HL-60/S4 treated with retinoic acid at 250 ng/mL for 4 days and 3 days (cell line): ENCODE measurements around the gene CEACAM1.
"Not testable (repeated sequence)": the region's sequence is repeated elsewhere in the genome, so short reads cannot be mapped to it uniquely, and the experiment has no call there.

Experiments used
- in situ Hi-C: fragments of 300-500 bp; cut with MboI; formaldehyde crosslinking; loops from 2 replicates; pipeline ENCODE4 v1.7.0; 2022; ENCODE audit warnings: low sequenced_read_pairs

The CEACAM1 gene

DNA sequence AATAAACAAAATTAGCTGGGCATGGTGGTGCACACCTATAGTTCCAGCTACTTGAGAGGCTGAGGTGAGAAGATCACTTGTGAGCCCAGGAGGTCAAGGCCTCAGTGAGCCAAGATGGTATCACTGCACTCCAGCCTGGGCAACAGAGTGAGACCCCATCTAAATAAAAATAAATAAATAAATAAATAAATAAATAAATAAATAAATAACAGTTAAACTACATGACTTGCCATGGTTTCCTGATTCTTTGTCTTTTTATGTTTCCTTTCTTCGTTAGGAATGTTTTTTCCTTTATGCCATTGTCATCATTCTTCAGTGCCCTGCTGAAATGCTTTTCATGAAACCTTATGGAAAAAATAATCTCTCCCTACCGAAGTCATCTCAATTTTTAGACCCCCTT is 50.3 kb downstream of the CEACAM1 start:
- in situ Hi-C loops = no loop called here

DNA sequence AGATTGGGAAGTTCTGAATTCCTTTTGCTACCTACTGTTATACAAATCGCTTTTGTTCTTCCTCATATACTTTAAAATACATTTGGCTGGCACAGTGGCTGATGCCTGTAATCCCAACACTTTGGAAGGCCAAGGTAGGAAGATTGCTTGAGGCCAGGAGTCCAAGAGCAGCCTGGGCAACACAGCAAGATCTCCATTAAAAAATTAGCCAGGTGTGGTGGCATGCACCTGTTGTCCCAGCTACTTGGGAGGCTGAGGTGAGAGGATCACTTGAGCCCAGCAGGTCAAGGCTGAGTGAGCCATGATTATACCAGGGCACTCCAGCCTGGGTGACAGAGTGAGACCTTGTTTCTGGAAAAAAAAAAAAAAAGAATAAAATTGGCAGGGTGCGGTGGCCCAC is 51.2 kb downstream of the CEACAM1 start:
- in situ Hi-C loops = no loop called here

DNA sequence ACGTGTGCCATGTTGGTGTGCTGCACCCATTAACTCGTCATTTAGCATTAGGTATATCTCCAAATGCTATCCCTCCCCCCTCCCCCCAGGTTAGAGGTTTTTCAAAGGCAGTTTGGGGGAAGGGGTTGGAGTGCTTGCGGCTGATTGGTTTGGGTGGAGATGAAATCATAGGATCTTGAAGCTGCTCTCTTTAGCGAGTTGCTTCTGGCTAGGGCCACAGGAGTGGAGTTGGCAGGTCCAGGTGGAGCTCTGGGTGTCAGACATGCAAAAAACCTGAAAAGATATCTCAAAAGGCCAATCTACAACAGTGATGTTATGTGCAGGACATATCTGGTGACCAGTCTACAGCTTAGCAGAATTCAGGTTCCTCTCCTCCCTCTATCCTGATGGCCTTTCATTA is 52.9 kb downstream of the CEACAM1 start:
- in situ Hi-C loops = no loop called here

DNA sequence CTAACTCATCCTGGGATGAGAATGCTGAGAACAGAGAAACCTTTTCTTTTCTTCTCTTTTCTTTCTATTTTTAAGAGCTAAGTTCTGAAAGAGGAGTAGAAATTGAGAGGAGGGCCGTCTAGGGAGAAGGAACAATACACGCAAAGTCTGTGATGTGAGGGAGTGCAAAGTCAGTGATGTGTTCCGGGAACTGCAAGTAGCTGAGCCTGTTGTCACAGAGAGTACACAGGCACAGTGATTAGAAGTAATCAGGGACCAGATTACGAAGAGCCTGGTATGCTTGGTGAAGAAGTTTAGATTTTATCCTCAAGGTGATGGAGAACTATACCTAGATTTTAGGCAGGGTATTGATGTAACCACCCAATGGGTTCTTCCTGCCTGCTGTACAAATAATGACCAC is 53.5 kb downstream of the CEACAM1 start:
- in situ Hi-C loops = no loop called here

DNA sequence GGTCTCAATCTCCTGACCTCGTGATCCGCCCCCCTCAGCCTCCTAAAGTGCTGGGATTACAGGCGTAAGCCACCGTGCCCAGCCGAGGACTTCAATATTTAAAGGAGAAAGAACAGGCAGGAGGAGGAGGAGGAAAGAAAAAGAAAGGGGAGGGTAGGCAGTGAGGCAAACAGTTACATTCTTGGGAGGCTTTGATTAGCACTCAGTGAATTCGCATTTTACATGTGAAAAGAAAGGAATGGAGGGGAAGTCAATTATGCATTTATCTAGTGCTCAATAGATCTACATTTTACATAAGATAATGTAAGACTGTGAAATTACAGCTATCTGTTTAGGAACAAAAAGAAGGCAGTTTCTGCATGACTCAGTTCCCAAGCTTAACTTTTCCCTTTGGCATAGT is 54.6 kb downstream of the CEACAM1 start:
- in situ Hi-C loops = no loop called here

DNA sequence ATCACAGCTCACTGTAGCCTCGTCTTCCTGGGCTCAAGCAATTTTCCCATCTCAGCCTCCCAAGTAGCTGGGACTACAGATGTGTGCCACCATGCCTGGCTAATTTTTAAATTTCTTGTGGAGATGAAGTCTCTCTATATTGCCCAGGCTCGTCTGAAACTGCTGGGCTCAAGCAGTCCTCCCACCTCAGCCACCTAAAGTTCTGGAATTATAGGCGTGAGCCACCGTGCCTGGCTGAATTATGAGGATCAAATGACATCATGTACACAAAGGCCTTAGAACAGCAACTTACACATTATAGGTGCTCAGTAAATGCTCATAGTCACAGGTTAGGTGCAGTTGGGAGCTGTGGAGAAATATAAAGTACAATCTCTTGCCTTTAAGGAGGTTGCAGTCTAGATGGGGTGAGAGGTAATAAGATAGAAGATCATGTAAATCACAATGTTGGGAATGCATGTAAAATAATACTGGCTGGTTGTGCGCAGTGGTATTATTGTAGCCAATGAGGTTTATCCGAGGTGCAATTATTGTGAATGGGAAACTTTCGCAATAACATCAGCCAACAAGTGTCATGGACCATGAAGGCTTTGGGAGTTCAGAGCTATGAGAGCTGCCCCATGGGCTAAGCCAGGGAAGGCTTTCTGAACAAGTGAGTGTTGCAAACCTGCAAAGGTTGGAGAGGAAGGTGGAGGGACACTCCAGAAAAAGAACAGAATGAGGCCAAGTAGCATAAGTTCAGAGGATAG is 55.7 kb downstream of the CEACAM1 start:
- in situ Hi-C loops = no loop called here

DNA sequence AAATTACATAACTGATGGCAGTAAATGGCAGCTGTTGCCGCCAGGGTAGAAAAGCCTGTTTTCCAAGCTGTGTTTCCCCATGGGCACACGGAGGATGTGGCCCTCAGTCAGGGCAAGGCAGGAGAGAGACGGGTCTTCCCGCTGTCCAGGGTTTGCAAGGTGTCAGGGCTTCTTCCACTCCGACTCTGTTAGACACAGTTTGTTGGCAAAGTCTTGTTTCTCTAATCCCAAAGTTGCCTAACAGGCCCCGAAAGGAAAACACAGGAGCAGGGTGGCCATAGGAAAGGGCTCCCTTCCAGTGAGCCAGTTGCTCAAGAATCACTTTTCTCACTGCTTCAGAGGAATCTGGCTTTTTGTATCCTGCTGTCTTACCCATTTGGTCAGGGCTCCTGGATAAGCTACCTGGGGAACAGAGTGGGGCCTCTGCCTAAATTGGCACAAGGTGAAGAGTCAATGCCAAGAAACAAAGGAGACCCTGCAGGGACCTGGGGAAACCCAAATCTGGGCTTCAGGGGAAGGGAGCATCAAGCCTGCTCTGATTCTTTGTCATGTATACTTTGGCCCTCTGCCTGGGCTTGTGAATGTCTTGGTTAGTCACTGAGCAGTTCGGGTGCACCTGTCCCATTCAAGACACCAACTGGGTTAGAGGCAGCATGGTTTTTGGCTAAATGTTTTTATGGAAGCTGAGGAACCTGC is 56.6 kb downstream of the CEACAM1 start:
- in situ Hi-C loops = no loop called here

DNA sequence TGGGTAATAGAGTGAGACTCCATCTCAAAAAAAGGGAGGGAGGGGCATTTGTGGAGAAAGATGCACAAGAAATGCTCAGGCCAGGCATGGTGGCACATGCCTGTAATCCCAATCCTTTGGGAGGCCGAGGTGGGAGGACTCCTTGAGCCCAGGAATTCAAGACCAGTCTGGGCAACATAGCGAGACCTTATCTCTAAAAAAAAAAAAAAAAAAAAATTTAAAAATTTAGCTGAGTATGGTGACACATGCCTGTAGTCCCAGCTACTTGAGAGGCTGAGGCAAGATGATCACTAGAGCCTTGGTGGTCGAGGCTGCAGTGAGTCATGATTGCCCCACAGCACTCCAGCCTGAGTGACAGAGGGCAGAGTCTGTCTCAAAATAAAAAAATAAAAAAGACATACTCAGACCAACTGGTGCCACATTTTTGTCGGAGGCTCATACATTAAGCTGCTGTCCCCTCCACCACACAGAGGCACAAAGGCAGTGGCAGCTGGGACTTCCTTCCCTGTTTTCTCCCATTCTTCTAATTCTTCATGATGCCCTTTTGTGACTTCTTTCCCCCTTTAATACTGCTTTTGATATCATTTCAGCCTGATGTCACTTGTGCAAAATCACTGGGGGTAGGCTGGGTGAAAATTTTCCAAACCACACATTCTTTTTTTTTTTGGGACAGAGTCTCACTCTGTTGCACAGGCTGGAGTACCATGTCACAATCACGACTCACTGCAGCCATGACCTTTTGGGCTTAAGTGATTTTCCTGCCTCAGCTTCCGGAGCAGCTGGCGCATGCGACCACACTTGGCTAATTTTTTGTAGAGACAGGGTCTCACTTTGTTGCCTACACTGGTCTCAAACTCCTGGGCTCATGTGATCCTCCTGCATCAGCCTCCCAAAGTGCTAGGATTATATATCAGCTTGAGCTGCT is 58.7 kb downstream of the CEACAM1 start:
- in situ Hi-C loops = no loop called here

DNA sequence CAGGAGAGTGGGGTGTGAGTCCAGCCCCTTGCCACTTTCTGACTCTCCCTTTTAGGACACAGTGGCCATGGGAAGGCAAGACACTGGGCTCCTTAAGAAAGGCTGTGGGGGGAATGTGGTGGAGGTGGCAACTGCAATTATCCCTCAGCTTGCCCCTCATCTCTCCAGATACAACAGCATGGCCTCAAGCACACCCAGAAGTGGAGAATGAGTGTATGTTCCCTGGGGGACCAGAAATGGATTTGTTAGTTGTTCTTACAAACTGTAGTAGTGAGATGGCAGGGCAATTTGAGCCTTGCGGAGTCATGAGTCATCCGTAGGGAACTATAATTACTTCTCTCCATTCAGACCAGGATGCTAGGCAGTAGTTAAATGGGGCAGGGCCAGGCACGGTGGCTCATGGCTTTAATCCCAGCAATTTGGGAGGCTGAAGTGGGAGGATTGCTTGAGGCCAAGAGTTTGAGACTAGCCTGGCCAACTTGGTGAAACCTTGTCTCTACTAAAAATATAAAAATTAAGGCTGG is 59.9 kb downstream of the CEACAM1 start:
- in situ Hi-C loops = no loop called here

DNA sequence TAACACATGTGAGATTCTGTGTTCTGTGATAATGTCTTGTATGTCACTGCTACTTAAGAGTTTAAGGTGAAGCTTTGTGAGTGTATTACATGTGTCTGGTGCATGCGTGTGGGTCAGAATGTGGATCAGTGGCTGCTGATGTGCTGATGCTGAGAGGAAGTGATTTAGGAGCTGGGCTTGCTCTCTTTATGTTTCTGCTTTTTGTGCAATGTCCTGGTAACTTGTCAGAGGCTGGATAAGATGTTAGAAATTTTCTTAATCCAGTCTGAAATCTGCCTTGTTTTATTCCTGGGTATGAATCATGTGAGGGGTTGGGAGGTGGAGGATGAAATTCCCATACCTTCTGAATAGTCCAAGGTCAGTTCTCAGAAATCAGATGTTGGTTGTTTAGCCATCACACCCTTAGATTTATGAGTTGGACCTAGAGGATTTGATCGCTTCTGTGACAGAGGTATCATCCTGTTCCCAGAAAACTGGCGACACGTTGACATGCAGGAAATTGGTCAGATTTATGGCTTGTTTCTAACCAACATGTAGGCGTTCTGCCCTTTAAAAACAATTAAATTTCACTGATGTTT is 61.0 kb downstream of the CEACAM1 start:
- in situ Hi-C loops = no loop called here

DNA sequence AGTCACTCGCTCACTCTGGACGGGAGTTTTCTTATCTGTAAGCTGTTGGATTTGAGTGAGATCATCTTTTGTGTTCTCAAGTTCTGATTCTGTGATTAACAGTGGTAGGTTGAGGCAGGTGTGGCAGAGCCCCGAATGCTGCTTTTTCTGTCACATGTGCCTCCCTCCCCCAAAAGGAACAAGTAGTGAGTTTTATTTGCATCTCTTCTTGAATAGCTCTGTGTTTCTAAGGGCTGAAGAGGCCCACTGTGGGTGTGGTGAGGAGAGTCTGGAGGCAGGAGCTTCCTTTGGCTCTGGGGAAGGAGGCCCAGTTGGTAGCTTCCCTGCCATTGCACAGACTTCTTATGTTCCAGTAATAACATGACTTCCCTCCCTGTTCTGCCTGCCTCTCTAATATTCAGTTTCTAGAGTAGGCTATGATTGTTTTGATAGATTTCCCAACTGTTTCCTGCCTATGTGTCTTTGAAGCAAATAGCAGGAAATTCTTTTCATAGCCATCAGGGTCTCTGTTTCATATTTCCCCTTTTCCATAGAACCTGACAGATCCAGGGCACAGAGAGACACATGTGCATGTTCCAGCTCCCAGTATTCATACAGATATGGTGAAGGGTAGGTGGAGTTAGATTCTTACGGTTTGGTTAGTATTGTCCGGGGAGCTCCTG is 61.6 kb downstream of the CEACAM1 start:
- in situ Hi-C loops = no loop called here

DNA sequence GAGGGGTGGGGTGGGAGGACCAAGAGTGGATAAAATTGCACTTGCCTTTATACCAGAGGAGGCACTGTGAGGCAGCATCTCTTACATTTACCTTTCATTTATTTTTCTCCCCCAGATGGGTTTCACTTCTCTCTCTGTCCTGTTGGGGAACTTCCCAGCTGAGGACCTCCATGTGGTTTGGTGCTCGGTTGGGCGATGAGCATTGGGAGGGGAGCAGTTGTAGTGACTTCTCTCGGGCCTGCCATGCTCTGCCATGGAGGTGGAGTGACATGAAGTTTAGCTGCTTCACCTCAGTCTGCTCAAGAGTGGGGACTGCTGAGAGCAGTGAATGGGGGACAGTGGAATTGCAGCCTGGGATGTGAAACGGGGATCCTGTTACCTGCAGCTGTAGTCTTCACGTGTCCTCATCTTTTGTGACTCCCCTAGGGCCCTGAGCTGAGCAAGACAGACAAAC is 62.4 kb downstream of the CEACAM1 start:
- in situ Hi-C loops = no loop called here

DNA sequence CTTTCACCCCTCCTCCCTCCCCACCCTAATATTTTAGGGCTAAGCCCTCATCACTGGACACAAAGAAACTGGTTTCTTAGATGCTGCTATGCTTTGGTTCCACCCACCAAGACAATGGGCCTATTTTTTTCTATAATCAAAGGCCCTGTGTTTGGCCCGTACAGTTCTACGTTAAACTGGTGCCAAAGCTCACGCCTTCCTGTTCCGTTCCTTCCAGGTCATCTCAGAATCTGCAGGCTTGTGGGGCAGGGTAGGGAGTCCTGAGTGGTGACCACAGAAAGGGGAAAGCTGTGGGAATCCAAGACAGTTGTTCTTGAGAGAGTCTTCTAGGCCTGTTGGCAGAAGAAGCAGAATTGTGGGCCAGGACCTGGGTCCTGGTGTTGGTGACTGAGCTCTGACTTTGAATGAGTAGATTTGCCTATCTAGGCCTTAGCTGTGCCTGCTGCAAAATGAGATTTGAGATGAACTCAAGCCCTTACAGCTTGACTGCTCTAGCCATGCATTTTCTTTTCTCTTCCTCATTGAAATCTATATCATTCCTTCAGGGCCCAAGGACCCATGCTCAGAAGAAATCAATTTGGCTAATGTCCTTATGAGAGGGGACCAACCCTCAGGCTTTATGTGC is 66.5 kb downstream of the CEACAM1 start:
- in situ Hi-C loops = no loop called here

DNA sequence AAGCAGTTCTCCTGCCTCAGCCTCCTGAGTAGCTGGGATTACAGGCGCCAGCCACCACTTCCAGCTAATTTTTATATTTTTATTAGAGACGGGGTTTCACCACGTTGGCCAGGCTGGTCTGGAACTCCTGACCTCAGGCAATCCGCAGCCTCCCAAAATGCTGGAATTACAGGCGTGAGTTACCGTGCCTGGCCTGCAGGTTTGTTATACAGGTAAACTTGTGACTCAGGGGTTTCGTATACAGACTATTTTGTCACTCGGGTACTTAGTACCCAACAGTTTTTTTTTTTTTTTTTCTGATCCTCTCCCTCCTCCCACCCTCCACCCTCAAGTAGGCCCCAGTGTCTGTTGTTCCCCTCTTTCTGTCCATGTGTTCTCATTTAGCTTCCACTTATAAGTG is 67.0 kb downstream of the CEACAM1 start:
- in situ Hi-C loops = not testable (repeated sequence)

DNA sequence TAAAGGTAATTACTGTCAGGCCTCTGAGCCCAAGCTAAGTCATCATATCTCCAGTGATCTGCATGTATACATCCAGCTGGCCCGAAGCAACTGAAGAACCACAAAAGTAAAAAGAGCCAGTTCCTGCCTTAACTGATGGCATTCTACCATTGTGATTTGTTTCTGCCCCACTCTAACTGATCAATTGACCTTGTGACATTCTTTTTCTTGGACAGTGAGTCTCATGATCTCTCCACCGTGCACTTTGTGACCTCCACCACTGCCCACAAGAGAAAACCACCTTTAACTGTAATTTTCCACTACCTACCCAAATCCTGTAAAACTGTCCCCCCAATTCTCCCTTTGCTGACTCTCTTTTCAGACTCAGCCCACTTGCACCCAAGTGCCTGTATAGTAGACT is 68.4 kb downstream of the CEACAM1 start:
- in situ Hi-C loops = loop anchor here (10.0 kb wide), 1 partner anchor 135 kb away; the partner anchor contains the start of gene CEACAM8
